Natural killer cell treated with Interleukin-12 subunit alpha and Interleukin-12 subunit beta and Interleukin-15 and Interleukin-18, amount 100 ng/mL, for 72 hours (primary cell): ENCODE data around the gene ANKRD18B. TPM values are rescaled to one million over a fixed set of nuclear protein-coding genes. Genes with fewer than 3 reads are reported as not detected.
"Not testable (repeated sequence)": the region's sequence is repeated elsewhere in the genome, so short reads cannot be mapped to it uniquely, and the experiment has no call there.

Source experiments
- ATAC-seq, 2 donors: fragments of 150-1000 bp; cut with Tn5 transposase in 1 of 2; sonication (Bioruptor Pico), chemical (Tn5 transposase) in 1 of 2; 2 replicates each; pipeline ENCODE4 v1.10.0; 2021
- DNase-seq: peaks from one replicate; pipeline ENCODE4 v3.0.0; 2022; ENCODE audit warnings: low spot score
- H3K27ac Mint-ChIP-seq, 2 donors: 1 replicate in 1 of 2; 2 replicates in 1 of 2; pipeline ENCODE4 v1.8.0; 2022; ENCODE audit warnings: mixed read lengths in 2 of 2, mild to moderate bottlenecking in 1 of 2, moderate library complexity in 1 of 2
- H3K27me3 Mint-ChIP-seq, 2 donors: 1 replicate in 1 of 2; 2 replicates in 1 of 2; pipeline ENCODE4 v1.8.0; 2022; ENCODE audit warnings: mixed read lengths in 2 of 2
- H3K36me3 Mint-ChIP-seq: one replicate; pipeline ENCODE4 v1.8.0; 2022; ENCODE audit warnings: mixed read lengths
- H3K4me1 Mint-ChIP-seq, 2 donors: 1 replicate in 1 of 2; 2 replicates in 1 of 2; pipeline ENCODE4 v1.8.0; 2022; ENCODE audit warnings: low read depth in 2 of 2, mixed read lengths in 2 of 2, mild to moderate bottlenecking in 1 of 2
- H3K4me3 Mint-ChIP-seq: one replicate; pipeline ENCODE4 v1.8.0; 2022; ENCODE audit warnings: mixed read lengths
- H3K9me3 Mint-ChIP-seq: 2 replicates; pipeline ENCODE4 v1.8.0; 2022; ENCODE audit warnings: mixed read lengths
- total RNA-seq, 2 donors: library from RNA; stranded (reverse); gene quantifications; one replicate each; pipeline ENCODE4 v1.2.3, GENCODE V29; 2022

Gene ANKRD18B
- total RNA-seq, 2 donors from 2014 or later: 3.9 TPM; not detected in 1

- peaks cover 5 to 10% of the 10 kb centered on the region in 2 donors for H3K27me3 Mint-ChIP-seq
- not testable (repeated sequence) for H3K36me3 Mint-ChIP-seq, H3K9me3 Mint-ChIP-seq, H3K27ac Mint-ChIP-seq, H3K4me1 Mint-ChIP-seq, H3K4me3 Mint-ChIP-seq, DNase-seq, ATAC-seq
Observed at GRCh38 chr9:33515342-33515995, 8.6 kb upstream of the ANKRD18B start.

- H3K4me3 Mint-ChIP-seq, H3K36me3 Mint-ChIP-seq, H3K4me1 Mint-ChIP-seq, H3K9me3 Mint-ChIP-seq, DNase-seq, H3K27ac Mint-ChIP-seq, ATAC-seq: not testable (repeated sequence)
- peaks cover 5 to 10% of the 10 kb centered on the region in 2 donors for H3K27me3 Mint-ChIP-seq
Observed at GRCh38 chr9:33516397-33516796, 7.7 kb upstream of the ANKRD18B start.

DNA sequence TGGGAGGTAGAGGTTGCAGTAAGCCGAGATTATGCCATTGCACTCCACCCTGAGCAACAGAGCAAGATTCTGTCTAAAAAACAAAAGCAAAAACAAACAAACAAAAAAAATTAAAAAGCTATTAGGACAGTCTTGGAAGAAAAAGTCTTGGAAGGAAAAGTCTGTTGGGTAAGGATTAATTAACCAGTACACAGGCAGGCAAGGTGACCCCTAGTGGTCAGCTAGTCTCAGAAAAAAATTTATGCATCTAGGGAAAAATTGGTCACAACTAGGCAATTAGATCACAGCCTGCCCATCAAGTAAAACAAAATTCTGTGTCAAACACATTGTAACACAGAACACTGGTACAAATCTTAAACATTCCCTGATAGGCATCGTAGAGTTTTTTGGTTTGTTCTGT lies 6.7 kb upstream of the ANKRD18B start:
- no peak overlapping the region for H3K4me3 Mint-ChIP-seq
- H3K4me1 Mint-ChIP-seq: no peaks in the 10 kb centered on the region
- peaks cover 14 to 18% of the 10 kb centered on the region in 2 donors for H3K27me3 Mint-ChIP-seq
- no peak for DNase-seq
- no peaks in the 10 kb centered on the region for H3K36me3 Mint-ChIP-seq
- H3K27ac Mint-ChIP-seq: no peak overlapping the region
- ATAC-seq: no peak
- H3K9me3 Mint-ChIP-seq: no peaks in the 10 kb centered on the region

- not testable (repeated sequence) for H3K27ac Mint-ChIP-seq
Observed at GRCh38 chr9:33517934-33518577, 6.0 kb upstream of the ANKRD18B start.

DNA sequence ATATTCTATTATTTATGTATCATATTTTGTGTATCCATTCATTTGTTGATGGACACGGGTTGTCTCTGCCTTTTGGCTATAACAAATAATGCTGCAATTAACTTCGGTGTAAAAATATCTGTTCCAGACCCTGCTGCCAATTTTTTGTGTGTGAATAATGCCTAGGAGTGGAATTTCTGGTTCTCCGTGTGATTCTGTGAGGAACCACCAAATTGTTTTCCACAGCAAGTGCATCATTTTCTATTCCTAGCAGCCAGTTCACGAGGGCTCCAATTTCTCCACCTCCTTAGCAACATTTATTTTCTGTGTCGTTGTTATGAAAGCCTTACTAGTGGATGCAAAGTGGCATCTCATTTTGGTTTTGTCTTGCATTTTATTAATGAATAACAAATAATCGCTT lies 2.2 kb upstream of the ANKRD18B start:
- not testable (repeated sequence) for H3K4me3 Mint-ChIP-seq, DNase-seq, H3K9me3 Mint-ChIP-seq, H3K4me1 Mint-ChIP-seq, H3K27ac Mint-ChIP-seq, H3K36me3 Mint-ChIP-seq, ATAC-seq
- peaks cover 35 to 39% of the 10 kb centered on the region in 2 donors for H3K27me3 Mint-ChIP-seq

More at GRCh38 chr9:33517934-33518577, 6.0 kb upstream of the ANKRD18B start:
- not testable (repeated sequence) for DNase-seq, H3K4me3 Mint-ChIP-seq, ATAC-seq, H3K4me1 Mint-ChIP-seq, H3K36me3 Mint-ChIP-seq, H3K9me3 Mint-ChIP-seq
- H3K27me3 Mint-ChIP-seq: peaks cover 21 to 22% of the 10 kb centered on the region in 2 donors

GRCh38 chr9:33524306-33524947 lies 376 bp downstream of the ANKRD18B start:
- Mint-ChIP-seq H3K4me1 (peaks cover 3 to 4% of the 10 kb centered on the region in 2 donors), H3K4me3 (peak overlapping the region; percentile 83), H3K36me3 (no peaks in the 10 kb centered on the region), H3K27ac (no peak overlapping the region), H3K9me3 (no peaks in the 10 kb centered on the region), H3K27me3 (peaks cover 34 to 48% of the 10 kb centered on the region in 2 donors)
- DNase-seq (no peak), ATAC-seq (peak; percentile 12 to 24)

GRCh38 chr9:33528069-33528468 lies 4.0 kb downstream of the ANKRD18B start:
- DNase-seq, H3K27ac Mint-ChIP-seq, H3K36me3 Mint-ChIP-seq, H3K4me3 Mint-ChIP-seq, H3K4me1 Mint-ChIP-seq, H3K9me3 Mint-ChIP-seq, ATAC-seq: not testable (repeated sequence)
- peaks cover 27 to 36% of the 10 kb centered on the region in 2 donors for H3K27me3 Mint-ChIP-seq

GRCh38 chr9:33533958-33534357 lies 9.9 kb downstream of the ANKRD18B start:
- H3K4me1 Mint-ChIP-seq, DNase-seq, H3K9me3 Mint-ChIP-seq, H3K4me3 Mint-ChIP-seq, H3K27ac Mint-ChIP-seq, H3K36me3 Mint-ChIP-seq, ATAC-seq: not testable (repeated sequence)
- peaks cover 8 to 16% of the 10 kb centered on the region in 2 donors for H3K27me3 Mint-ChIP-seq

- DNase-seq (no peak), ATAC-seq (no peak)
- H3K4me3 Mint-ChIP-seq: no peak overlapping the region
- H3K27ac Mint-ChIP-seq: no peak overlapping the region
- no peaks in the 10 kb centered on the region for H3K4me1 Mint-ChIP-seq
- H3K36me3 Mint-ChIP-seq: no peaks in the 10 kb centered on the region
- H3K9me3 Mint-ChIP-seq: no peaks in the 10 kb centered on the region
- H3K27me3 Mint-ChIP-seq: peaks cover under 1 to 8% of the 10 kb centered on the region in 2 donors
Observed at GRCh38 chr9:33535541-33535940, 11.5 kb downstream of the ANKRD18B start.

- H3K4me3 Mint-ChIP-seq, H3K36me3 Mint-ChIP-seq, H3K9me3 Mint-ChIP-seq, H3K4me1 Mint-ChIP-seq, DNase-seq, H3K27ac Mint-ChIP-seq, ATAC-seq: not testable (repeated sequence)
- peaks cover 9 to 31% of the 10 kb centered on the region in 2 donors for H3K27me3 Mint-ChIP-seq
Observed at GRCh38 chr9:33543463-33543862, 19.4 kb downstream of the ANKRD18B start.

DNA sequence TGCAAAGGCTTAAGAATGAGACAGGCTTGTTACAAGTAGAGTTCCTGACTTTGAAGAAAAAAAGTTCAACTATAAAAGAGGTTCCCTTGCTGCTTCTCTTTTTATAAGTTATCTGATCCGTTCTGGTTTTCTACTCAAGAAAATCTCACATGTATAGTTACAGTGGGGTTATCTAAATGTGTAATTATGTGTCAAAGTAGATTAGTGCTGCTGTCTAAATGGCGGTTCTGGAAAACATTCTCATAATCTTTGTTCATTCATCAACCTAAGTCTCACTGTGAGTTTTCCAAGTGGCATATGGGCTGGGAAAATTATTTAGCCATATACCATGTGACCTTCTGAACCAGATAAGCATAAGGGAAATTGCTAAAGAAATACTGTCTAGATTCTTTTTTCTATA lies 21.7 kb downstream of the ANKRD18B start:
- not testable (repeated sequence) for H3K9me3 Mint-ChIP-seq, H3K4me1 Mint-ChIP-seq, DNase-seq, ATAC-seq, H3K27ac Mint-ChIP-seq, H3K4me3 Mint-ChIP-seq, H3K36me3 Mint-ChIP-seq
- peaks cover 14 to 45% of the 10 kb centered on the region in 2 donors for H3K27me3 Mint-ChIP-seq

DNA sequence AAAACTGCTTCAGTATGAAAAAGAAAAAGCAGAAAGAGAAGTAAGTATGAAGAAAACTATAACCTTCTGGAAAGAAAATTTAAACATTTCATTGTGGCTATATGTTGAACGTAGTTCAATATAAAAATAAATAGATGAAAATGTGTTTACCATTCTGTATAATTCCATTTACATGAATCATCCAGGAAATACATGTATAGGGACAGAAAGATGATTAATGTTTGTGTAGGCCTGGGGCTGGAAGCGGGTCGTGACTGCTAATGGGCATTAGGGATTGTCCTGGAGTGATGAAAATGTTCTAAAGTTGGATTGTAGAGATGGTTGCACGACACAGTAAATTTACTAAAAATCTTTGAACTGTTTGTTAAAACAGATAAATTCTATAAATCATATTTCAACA lies 24.8 kb downstream of the ANKRD18B start:
- peaks cover 13 to 45% of the 10 kb centered on the region in 2 donors for H3K27me3 Mint-ChIP-seq
- not testable (repeated sequence) for H3K4me1 Mint-ChIP-seq, H3K36me3 Mint-ChIP-seq, ATAC-seq, H3K4me3 Mint-ChIP-seq, DNase-seq, H3K27ac Mint-ChIP-seq, H3K9me3 Mint-ChIP-seq

GRCh38 chr9:33549418-33549817 lies 25.4 kb downstream of the ANKRD18B start:
- not testable (repeated sequence) for DNase-seq, H3K27ac Mint-ChIP-seq, H3K4me3 Mint-ChIP-seq, ATAC-seq, H3K36me3 Mint-ChIP-seq, H3K9me3 Mint-ChIP-seq, H3K4me1 Mint-ChIP-seq
- peaks cover 18 to 51% of the 10 kb centered on the region in 2 donors for H3K27me3 Mint-ChIP-seq

DNA sequence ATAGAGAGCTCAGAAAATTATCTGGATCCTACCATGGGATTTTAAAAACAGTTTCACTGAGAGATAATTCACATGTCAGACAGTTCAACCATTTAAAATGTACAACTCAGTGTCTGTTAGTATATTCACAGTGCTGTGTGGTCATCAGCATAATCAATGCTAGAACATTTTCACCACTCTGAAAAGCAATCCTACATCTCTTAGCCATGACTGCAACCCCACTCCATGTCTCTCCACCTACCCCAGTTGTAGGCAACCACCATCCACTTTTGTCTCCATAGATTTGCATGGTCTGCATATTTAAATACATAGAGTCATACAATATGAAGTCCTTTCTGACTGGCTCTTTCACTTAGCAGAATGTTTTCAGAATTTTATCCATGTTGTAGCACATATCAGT lies 27.1 kb downstream of the ANKRD18B start:
- H3K27me3 Mint-ChIP-seq: peaks cover 20 to 49% of the 10 kb centered on the region in 2 donors
- H3K4me3 Mint-ChIP-seq, H3K27ac Mint-ChIP-seq, H3K36me3 Mint-ChIP-seq, DNase-seq, ATAC-seq, H3K9me3 Mint-ChIP-seq, H3K4me1 Mint-ChIP-seq: not testable (repeated sequence)
